Activated CD8-positive, alpha-beta memory T cell treated with anti-CD3 and anti-CD28 coated beads, Interleukin-2, amount 10 ng/mL, durations not matched to agents 7 days and 5 days (primary cell): ENCODE data around the gene FBH1. TPM values are rescaled to one million over a fixed set of nuclear protein-coding genes. Genes with fewer than 3 reads are reported as not detected.

Experiments used
- ATAC-seq: fragments of 150-1000 bp; cut with Tn5 transposase; one replicate; pipeline ENCODE4 v1.10.0; 2021; ENCODE audit warnings: moderate library complexity
- CTCF ChIA-PET: fragments of 350-600 bp; sonication (Branson Sonifier 250); formaldehyde crosslinking; loops from one replicate; lab custom pipeline; 2021; ENCODE audit warnings: antibody characterized with exemption; lab: Charles Lee
- DNase-seq: peaks from one replicate; pipeline ENCODE4 v3.0.0-alpha.2; 2020
- H3K27ac Mint-ChIP-seq: one replicate; pipeline ENCODE4 v1.8.0; 2021; ENCODE audit warnings: mild to moderate bottlenecking, mixed read lengths
- H3K27me3 Mint-ChIP-seq: one replicate; pipeline ENCODE4 v1.8.0; 2021; ENCODE audit warnings: mixed read lengths
- H3K36me3 Mint-ChIP-seq: one replicate; pipeline ENCODE4 v1.8.0; 2021; ENCODE audit warnings: mild to moderate bottlenecking, mixed read lengths
- H3K4me1 Mint-ChIP-seq: one replicate; pipeline ENCODE4 v1.8.0; 2021; ENCODE audit warnings: mixed read lengths
- H3K4me3 Mint-ChIP-seq: one replicate; pipeline ENCODE4 v1.8.0; 2021; ENCODE audit warnings: mild to moderate bottlenecking, moderate library complexity, mixed read lengths
- H3K9me3 Mint-ChIP-seq: one replicate; pipeline ENCODE4 v1.8.0; 2022; ENCODE audit warnings: low read depth, mixed read lengths
- total RNA-seq, 2 experiments: library from RNA; stranded (reverse); gene quantifications; one replicate each; pipeline ENCODE4 v1.2.3, GENCODE V29; 2021

Gene FBH1
- total RNA-seq, 2 experiments from 2014 or later, result 55.1 to 66.3 TPM

DNA sequence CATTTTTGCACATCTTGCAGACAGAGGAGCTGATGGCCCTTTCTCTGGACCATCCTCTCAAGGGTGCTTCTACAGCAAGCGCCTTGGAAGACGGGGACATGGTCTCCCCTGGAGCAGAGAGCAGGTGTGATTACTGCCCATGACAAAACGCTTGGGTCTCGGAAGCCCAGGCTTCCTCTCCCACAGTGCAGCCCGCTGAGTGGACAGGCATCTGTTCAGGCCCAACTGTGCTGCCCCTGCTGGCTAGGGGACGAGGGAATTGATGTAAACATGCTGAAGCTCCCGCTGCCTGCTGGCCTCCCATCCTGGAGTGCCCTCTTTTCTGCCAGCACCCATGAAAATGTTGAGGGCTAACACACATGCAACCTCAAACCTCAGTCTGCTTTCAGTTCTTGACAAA, 73.0 kb downstream of the FBH1 start:
- no peak overlapping the region for H3K4me3 Mint-ChIP-seq
- no peaks in the 10 kb centered on the region for H3K27me3 Mint-ChIP-seq
- CTCF ChIA-PET, result interaction anchor here (0.6 kb wide), 1 partner anchor 78 kb away, joined by 3 read pairs; no protein-coding TSS in a partner anchor
- H3K27ac Mint-ChIP-seq, result no peak overlapping the region
- ATAC-seq (no peak), DNase-seq (no peak)
- peaks cover 45% of the 10 kb centered on the region for H3K36me3 Mint-ChIP-seq
- no peaks in the 10 kb centered on the region for H3K9me3 Mint-ChIP-seq
- no peaks in the 10 kb centered on the region for H3K4me1 Mint-ChIP-seq

GRCh38 chr10:5963591-5963990, 73.5 kb downstream of the FBH1 start:
- CTCF ChIA-PET, result no interaction called here
- no peaks in the 10 kb centered on the region for H3K27me3 Mint-ChIP-seq
- DNase-seq, result no peak
- H3K27ac Mint-ChIP-seq, result no peak overlapping the region
- H3K9me3 Mint-ChIP-seq, result no peaks in the 10 kb centered on the region
- H3K4me3 Mint-ChIP-seq, result no peak overlapping the region
- peaks cover under 1% of the 10 kb centered on the region for H3K4me1 Mint-ChIP-seq
- ATAC-seq, result no peak
- peaks cover 50% of the 10 kb centered on the region for H3K36me3 Mint-ChIP-seq

DNA sequence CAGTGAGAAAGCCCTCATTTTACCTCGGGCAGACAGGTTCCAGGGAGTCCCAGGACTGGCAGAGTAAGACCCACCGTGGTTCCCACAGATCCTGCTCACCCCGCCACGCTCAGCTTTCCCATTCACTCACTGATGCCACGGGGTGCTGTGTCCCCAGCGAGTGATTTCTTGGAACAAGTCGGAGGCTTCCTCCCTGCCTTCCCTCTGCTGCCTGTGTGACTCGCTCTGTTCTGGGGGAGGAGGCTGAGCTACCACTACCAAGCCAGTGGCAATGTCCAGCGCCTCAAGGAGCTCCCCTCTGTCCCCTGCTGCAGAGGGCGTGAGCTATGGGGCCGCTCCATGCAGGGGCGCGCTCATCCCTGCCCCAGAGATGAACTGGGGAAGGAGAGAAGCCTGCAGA, 74.7 kb downstream of the FBH1 start:
- Mint-ChIP-seq H3K27me3 (no peaks in the 10 kb centered on the region), H3K9me3 (no peaks in the 10 kb centered on the region), H3K27ac (no peak overlapping the region), H3K4me3 (no peak overlapping the region), H3K36me3 (peaks cover 48% of the 10 kb centered on the region), H3K4me1 (peaks cover 5% of the 10 kb centered on the region)
- DNase-seq (no peak), ATAC-seq (no peak)
- CTCF ChIA-PET, result no interaction called here

GRCh38 chr10:5965266-5965665, 75.2 kb downstream of the FBH1 start:
- Mint-ChIP-seq H3K4me1 (peaks cover 10% of the 10 kb centered on the region), H3K9me3 (no peaks in the 10 kb centered on the region), H3K27ac (no peak overlapping the region), H3K4me3 (no peak overlapping the region), H3K36me3 (peaks cover 42% of the 10 kb centered on the region), H3K27me3 (no peaks in the 10 kb centered on the region)
- ATAC-seq (no peak), DNase-seq (no peak)
- CTCF ChIA-PET, result interaction anchor here (1.1 kb wide), 1 partner anchor 11 kb away, joined by 4 read pairs; no protein-coding TSS in a partner anchor

DNA sequence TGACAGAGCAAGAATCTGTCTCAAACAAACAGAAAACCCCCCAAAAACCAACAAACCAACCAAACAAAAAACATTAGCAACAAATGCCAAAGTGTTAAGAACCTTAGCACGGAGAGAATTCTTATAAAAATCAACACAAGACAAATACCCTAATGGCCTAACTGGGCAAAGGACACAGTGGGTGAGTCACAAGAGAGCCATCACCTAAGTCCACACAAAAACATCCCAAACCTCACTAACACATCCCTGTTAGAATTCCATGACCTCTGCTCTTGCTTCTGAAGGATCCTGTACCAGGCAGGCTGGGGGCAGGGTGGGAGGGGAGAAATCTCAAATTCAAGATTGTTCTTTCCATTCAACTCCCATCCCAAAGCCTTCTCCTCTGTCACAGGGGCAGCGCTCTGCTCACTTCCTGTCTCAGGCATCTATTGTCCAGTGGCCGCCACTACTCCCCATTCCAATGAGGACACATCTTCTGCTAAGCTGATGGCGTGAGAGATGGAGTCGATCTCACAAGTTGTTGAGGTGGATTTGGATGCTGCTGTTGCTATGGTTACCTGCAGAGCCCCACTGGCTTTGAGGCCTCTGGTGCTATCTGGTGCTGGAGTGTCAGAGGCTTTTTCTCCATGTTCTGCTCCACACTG, 78.1 kb downstream of the FBH1 start:
- Mint-ChIP-seq H3K27ac (no peak overlapping the region), H3K36me3 (peaks cover 31% of the 10 kb centered on the region), H3K9me3 (no peaks in the 10 kb centered on the region), H3K4me1 (peaks cover 33% of the 10 kb centered on the region), H3K27me3 (no peaks in the 10 kb centered on the region), H3K4me3 (no peak overlapping the region)
- CTCF ChIA-PET, result no interaction called here
- ATAC-seq, result no peak
- peak; percentile 34 for DNase-seq

DNA sequence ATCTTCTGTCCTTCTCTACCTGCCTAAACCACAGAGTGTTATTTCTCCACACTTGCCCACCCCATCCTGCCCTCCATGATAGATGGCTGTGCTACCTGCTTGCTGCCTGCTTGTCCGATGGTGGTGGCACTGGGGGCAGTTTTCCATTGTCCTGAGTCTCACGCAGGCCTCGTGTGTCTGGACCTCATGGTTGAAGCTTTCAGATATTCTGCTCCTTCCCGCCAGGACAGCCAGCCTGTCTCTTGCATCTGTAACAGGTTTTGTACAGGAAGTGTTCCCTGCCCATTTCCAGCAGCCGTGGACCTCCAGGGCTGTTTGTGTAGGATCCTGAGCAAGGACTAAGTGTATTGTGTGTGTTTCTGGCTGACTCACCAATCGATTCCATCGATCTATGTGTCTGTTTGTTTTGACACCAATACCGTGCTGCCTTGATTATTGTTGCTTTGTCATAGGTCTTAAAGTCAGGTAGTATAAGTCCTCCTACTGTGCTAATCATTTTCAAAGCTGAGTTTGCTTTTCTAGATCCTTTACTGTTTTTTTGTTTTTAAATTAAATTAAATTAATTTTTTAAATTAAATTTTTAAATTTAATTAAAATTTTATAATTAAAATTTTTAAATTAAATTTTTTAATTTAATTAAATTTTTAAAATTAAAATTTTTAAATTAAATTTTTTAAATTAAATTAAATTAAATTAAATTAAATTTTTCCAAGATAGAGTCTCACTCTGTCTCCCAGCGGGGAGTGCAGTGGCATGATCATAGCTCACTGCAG, 78.8 kb downstream of the FBH1 start:
- Mint-ChIP-seq H3K4me3 (no peak overlapping the region), H3K27ac (no peak overlapping the region), H3K36me3 (peaks cover 27% of the 10 kb centered on the region), H3K9me3 (no peaks in the 10 kb centered on the region), H3K27me3 (no peaks in the 10 kb centered on the region), H3K4me1 (peaks cover 39% of the 10 kb centered on the region)
- DNase-seq (peak; percentile 14), ATAC-seq (no peak)
- CTCF ChIA-PET, result no interaction called here

GRCh38 chr10:5970066-5970465, 80.0 kb downstream of the FBH1 start:
- CTCF ChIA-PET, result interaction anchor here (0.6 kb wide), 1 partner anchor 63 kb away, joined by 3 read pairs; no protein-coding TSS in a partner anchor
- Mint-ChIP-seq H3K4me3 (no peak overlapping the region), H3K4me1 (peaks cover 46% of the 10 kb centered on the region), H3K27me3 (no peaks in the 10 kb centered on the region), H3K9me3 (no peaks in the 10 kb centered on the region), H3K36me3 (peaks cover 28% of the 10 kb centered on the region), H3K27ac (peak overlapping the region; percentile 27)
- no peak for ATAC-seq
- DNase-seq, result no peak

DNA sequence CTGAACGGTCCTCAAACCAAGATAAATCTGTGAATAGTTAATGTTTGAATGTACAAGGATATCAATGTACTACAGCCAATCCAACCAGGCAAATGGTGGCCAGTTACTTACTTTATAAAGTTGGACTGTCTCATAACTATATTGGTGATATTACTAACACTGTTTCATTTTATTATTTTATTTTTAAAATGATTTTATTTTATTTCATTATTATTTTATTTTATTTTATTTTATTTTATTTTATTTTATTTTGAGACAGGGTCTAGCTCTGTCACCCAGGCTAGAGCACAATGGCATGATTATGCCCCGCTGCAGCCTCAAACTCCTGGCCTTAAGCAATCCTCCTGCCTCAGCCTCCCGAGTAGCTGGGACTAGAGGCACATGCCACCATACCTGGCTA, 80.5 kb downstream of the FBH1 start:
- peaks cover 51% of the 10 kb centered on the region for H3K4me1 Mint-ChIP-seq
- no peaks in the 10 kb centered on the region for H3K27me3 Mint-ChIP-seq
- H3K4me3 Mint-ChIP-seq, result no peak overlapping the region
- no peak for ATAC-seq
- peaks cover 27% of the 10 kb centered on the region for H3K36me3 Mint-ChIP-seq
- H3K9me3 Mint-ChIP-seq, result no peaks in the 10 kb centered on the region
- no peak for DNase-seq
- CTCF ChIA-PET, result interaction anchor here (0.7 kb wide), 1 partner anchor 119 kb away, joined by 3 read pairs; no protein-coding TSS in a partner anchor
- peak overlapping the region; percentile 82 for H3K27ac Mint-ChIP-seq

DNA sequence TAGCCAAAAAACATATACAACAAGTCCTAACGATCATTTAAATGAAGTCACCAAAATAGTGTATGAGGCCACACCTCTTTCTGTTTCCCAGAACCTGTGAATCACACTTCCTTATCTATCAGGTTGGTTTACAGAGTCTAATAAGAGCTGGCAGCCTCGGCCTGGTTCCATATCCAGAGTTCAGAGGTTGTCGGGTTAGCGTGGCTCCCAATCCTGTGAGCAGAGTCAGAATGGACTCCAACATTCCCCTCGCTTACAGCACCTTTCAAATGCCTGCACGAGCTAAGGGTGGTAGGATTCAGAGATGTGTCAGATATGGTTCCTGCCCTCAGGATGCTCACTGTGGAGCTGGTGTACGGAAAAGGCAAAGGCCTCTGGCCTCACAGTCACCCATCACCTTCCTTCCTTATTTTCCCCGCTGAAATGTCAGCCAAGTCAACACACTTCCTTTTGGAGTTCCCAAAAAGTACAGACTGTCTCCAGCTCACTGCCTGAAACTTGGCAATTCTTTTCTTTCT, 81.3 kb downstream of the FBH1 start:
- CTCF ChIA-PET, result interaction anchor here (0.9 to 1.3 kb wide), 5 partner anchors 22 to 430 kb away, joined by 3 to 6 read pairs (median 3); partner anchors contain the start of genes ANKRD16 and FBH1
- no peaks in the 10 kb centered on the region for H3K27me3 Mint-ChIP-seq
- DNase-seq (peak; percentile 59), ATAC-seq (peak; percentile 60)
- H3K9me3 Mint-ChIP-seq, result no peaks in the 10 kb centered on the region
- peak overlapping the region; percentile 34 for H3K4me3 Mint-ChIP-seq
- peak overlapping the region; percentile 82 for H3K27ac Mint-ChIP-seq
- H3K36me3 Mint-ChIP-seq, result peaks cover 28% of the 10 kb centered on the region
- peaks cover 56% of the 10 kb centered on the region for H3K4me1 Mint-ChIP-seq

DNA sequence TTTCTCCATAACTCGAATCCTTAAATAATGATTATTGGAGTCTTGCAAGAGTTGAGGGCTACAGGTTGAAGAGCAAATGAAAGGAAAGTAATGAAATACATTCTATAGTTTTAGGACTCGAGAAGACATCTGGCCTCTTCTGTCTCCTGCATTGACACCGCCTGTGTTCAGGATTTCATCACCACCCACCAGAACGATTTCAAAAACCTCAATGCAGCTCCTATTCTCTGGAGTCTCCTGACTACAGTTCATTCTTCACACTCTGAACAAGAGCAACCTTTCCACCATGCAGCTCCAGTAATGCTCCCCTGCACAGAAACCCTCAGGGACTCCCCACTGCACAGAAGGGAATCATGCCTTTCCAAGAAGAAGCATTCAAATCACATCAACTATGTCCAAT, 81.8 kb downstream of the FBH1 start:
- CTCF ChIA-PET, result interaction anchor here (0.9 to 1.3 kb wide), 5 partner anchors 22 to 430 kb away, joined by 3 to 6 read pairs (median 3); partner anchors contain the start of genes ANKRD16 and FBH1

DNA sequence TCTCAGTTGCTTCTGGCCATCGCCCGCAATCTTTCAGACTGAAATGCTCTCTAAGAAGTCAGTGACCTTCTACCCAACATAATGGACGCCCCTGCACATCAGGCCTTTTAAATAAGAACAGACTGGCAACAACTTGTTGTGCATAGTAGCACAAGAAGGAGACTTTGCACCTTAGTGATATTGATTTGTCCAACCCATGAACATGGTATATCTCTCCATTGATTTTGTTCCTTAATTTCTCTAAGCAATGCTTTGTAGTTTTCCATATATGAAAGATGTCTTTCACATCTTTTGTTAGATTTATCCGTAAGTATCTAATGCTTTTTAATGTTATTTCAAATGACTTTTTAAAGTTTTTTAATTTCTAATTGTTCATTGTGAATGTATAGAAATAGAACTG, 83.0 kb downstream of the FBH1 start:
- ATAC-seq (no peak), DNase-seq (peak; percentile 35)
- H3K4me3 Mint-ChIP-seq, result no peak overlapping the region
- H3K27ac Mint-ChIP-seq, result no peak overlapping the region
- CTCF ChIA-PET, result no interaction called here
- H3K27me3 Mint-ChIP-seq, result no peaks in the 10 kb centered on the region
- no peaks in the 10 kb centered on the region for H3K9me3 Mint-ChIP-seq
- peaks cover 23% of the 10 kb centered on the region for H3K36me3 Mint-ChIP-seq
- peaks cover 56% of the 10 kb centered on the region for H3K4me1 Mint-ChIP-seq

More for the DNA sequence above, 81.8 kb downstream of the FBH1 start:
- peaks cover 56% of the 10 kb centered on the region for H3K4me1 Mint-ChIP-seq
- ATAC-seq (no peak), DNase-seq (peak; percentile 35)
- H3K27me3 Mint-ChIP-seq, result no peaks in the 10 kb centered on the region
- peak overlapping the region; percentile 34 for H3K4me3 Mint-ChIP-seq
- peaks cover 29% of the 10 kb centered on the region for H3K36me3 Mint-ChIP-seq
- peak overlapping the region; percentile 82 for H3K27ac Mint-ChIP-seq
- H3K9me3 Mint-ChIP-seq, result no peaks in the 10 kb centered on the region

- CTCF ChIA-PET, result interaction anchor here (0.6 to 3.7 kb wide), 17 partner anchors 10 to 1332 kb away, joined by 3 to 26 read pairs (median 3); no protein-coding TSS in a partner anchor
- Mint-ChIP-seq H3K4me1 (peaks cover 50% of the 10 kb centered on the region), H3K27ac (peak overlapping the region; percentile 98)
Measured at GRCh38 chr10:5975641-5976473, 85.8 kb downstream of the FBH1 start.

More at GRCh38 chr10:5975641-5976473, 85.8 kb downstream of the FBH1 start:
- H3K36me3 Mint-ChIP-seq, result peaks cover 15% of the 10 kb centered on the region
- ATAC-seq (peak; percentile 67), DNase-seq (peak; percentile 88)
- no peaks in the 10 kb centered on the region for H3K9me3 Mint-ChIP-seq
- peak overlapping the region; percentile 87 for H3K4me3 Mint-ChIP-seq
- H3K27me3 Mint-ChIP-seq, result no peaks in the 10 kb centered on the region
